ENCODE results near the gene RAD51B.

Gene RAD51B

DNA sequence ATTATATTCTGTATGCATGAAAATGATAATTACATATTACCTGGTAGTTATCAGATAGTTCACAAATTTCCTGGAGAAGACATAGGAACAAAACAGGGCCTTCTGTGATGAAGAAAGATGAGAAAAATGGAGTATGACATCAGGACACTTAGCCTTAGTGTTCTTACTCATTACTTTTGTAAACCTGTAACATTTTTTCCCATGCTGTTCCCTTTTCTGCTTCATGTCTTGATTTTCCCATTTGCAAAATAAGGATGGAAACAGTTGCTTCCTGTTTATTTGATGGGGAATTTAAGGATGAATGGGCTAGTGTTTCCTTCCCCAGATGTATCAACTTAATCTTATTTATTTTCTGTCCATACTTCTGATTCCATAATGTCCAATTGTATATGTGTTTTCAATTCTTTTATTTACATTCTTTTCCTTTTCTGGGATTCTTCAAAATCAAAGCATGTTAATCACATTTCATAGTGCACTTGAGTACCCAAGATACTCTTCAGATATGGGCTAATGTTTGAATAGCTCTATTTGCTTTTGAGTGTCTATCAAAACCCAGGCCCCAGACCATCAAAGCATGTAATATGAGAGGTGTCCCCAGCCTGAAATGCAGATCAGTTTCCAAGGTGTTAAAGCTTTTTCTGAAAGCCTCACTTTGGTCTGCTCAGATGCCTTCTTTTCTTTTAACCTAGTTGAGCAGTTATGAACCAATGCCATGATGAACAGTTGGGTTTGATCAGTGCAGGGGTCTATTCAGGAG lies 260.5 kb downstream of the RAD51B start:
- DNase-seq (ENCODE audit: low read depth): no peak

DNA sequence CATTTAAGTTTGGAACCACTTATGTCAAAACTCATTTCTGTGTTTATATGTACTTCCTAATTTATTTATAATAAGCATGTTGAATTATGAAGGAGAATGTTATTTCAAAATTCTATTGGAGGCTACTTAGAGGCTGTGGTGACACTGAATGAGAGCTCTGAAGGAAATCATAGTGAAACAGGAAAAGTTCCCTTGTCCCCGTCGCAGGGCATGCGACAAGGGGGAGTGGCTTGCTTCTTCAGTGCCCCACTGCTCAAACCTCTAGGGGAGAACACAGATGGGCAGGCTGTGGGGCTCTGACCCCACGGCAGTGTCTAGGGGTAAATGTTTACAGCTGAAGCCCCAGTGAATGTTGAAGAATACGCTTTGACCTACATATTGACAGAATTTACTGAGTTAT lies 261.9 kb downstream of the RAD51B start:
- no peak for DNase-seq (ENCODE audit: low read depth)

DNA sequence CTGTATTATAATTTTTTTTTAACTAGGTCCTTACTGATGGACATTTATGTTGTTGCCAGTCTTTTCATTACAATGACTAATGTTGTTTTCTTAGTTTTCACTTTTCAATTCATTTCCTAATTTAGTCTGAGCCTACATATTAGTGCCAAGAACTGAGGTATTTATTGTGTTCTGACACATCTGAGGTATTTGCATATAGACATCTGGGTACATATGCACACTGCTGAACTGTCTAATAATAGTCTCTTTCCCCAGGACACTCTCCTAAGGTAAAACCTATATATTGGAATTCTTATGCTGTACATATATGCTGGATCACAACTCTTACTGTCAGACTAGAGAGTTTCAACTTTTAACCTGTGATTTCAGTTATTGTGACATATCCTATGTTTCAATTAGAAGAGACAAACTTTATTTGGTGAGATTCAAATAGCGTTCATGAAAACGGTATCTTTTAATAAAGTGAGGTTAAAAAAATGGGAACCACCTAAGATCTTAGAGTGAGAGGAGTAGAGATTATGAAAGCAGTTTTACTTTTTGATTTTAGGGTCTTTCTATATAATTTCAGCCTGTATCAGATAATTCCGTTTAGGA lies 263.2 kb downstream of the RAD51B start:
- DNase-seq (ENCODE audit: low read depth): no peak

DNA sequence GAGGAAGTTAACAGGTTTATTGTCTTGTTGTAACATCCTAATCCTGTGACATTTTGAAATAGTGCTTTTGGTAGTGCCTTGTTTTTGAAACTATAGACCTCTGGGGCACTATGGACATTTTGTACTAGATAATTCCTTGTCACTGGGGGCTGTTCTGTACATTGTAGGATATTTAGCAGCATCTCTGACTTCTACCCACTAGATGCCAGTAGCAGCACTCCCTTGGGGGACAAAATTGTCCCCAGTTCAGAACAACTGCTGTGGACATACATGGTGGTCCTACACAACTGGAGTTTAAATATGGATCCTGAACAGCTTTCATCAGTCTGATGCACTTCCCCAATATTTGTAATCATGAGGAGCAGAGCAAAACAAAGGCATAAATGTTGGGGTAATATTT lies 264.7 kb downstream of the RAD51B start:
- DNase-seq (ENCODE audit: low read depth): peak; percentile 47

DNA sequence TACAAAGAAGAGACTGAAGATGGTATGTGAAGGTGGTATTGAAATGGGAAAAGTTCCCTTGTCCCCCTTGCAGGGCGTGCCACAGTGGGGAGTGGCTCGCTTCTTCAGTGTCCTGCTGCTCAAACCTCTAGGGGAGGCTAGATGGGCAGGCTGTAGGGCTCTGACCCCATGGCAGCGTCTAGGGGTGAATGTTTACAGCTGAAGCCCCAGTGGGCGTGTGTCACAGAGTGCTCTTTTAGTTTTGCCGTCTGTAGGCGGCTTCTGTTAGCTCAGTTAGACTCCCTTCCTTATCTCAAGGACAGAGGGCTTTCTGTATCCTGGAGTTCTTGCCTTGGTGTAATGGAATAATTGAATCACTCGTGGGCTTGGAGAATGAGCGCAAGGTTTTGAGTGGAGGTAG lies 266.2 kb downstream of the RAD51B start:
- DNase-seq (ENCODE audit: low read depth): no peak

DNA sequence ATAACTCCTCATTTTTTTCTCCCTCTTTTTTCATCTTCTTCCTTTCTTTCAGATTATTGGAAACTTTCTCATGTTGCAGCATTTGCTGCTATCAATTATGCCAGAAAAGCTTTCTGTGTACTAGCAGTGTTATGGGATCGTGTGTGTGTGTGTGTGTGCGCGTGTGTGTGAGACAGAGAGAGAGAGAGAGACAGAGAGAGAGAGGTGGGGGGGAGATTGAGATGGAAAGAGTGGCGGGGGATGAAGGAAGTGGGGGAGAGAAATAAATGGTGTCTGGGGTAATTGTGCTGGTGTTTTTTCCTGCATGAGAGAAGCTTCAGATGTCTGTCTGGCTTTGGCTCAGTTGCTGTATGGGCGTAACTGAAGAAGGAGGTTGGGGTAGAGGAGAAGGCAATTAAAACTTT lies 268.9 kb downstream of the RAD51B start:
- DNase-seq (ENCODE audit: low read depth): no peak

DNA sequence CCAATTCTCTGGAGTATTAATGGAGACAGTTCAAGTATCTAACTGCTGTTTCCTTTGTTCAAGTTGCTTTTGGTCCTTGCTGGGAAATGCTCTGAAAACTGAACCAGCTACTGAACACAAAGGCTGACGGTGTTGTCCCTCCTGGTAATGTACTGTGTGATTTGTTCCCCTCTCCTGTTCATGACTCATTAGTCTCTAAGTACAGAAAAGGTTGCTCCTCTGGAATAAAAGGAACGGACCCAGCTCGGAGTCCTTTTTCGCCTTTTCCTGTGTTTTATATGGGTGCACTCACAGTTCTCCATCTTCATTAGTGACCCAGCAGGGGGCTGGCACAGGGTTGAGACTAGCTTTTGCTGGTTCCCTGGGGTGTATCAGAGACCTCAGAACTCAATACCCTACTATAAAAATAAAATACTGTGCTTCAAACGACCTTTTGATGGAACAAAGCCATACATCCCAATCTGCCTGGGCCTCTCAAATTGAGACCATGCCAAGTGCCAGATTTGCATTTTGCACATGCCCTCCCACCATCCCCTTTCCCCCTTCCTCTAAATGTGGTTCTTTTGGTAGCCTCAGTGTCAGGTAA lies 269.7 kb downstream of the RAD51B start:
- no peak for DNase-seq (ENCODE audit: low read depth)

DNA sequence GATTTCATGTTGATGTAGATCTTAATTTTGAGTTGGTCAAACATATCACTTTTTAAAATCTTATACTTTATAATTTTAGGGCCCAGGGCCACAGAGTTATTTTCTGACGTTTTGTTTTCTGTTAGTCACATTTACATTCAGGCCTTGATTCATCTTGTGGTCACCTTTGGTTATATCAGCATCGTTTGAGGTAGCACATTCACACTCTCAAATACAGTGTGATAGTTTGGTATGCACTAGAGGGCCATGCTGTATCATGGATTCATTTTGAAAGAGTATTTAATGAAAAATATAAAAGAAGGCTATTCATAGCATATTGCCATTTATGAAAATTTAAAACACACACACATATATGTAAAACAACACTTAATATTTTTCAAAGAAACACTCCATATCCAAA lies 274.6 kb downstream of the RAD51B start:
- peak; percentile 66 for DNase-seq (ENCODE audit: low read depth)

DNA sequence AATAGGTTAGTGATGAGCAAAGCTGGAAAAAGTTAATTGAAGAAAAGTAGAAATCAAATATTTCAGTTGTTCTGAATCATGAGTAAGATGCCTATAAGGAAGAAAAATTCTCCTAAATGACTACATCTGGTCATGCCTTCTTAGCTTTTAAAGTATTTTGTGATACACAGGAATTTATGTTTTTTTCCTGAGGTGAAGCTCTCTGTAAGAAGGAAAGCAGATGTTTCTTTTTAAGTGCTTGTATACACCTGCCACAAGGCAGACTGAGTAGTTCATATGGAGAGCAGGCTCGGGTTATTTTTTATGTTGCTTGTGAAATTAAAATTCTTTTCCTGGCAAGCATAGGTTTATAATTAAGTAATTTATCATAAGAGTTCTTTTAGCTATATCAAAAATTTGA lies 275.2 kb downstream of the RAD51B start:
- peak; percentile 7 for DNase-seq (ENCODE audit: low read depth)

DNA sequence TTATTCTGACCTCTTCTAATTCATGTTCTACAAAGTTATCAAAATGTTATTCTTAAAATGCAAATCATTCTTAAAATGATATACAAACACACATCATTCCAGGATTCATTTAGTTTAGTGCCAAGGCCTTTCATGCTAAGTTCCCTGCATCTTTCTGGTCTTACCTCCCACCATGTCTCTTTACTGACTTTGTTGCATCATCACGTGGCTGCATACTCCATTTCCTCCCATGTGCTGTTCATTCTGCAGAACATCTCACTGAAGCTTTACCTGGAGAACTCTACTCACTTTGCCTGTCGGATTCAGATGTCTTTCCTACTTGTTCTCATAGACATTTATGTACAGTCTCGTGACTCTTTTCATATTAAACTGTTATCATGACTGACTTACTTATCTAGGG lies 278.1 kb downstream of the RAD51B start:
- DNase-seq (ENCODE audit: low read depth): no peak

DNA sequence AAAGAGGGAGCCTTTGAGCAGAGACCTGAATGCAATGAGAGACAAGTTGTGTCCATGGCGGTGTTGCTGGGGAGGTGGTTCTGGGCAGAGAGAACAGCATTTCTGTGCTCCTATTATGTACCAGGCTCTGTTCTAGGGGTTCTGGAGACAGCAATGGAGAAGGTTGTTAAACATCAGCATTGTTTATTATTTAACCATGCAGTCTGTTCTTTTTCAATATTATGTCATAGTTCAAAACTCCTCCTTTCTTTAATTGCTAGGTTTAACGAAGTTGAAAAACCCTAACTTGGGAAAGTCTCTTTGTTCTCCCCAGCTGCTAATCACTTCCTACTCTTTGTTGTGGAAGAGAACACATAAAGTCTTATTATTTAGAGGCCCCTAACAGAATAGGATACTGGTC lies 279.3 kb downstream of the RAD51B start:
- no peak for DNase-seq (ENCODE audit: low read depth)

DNA sequence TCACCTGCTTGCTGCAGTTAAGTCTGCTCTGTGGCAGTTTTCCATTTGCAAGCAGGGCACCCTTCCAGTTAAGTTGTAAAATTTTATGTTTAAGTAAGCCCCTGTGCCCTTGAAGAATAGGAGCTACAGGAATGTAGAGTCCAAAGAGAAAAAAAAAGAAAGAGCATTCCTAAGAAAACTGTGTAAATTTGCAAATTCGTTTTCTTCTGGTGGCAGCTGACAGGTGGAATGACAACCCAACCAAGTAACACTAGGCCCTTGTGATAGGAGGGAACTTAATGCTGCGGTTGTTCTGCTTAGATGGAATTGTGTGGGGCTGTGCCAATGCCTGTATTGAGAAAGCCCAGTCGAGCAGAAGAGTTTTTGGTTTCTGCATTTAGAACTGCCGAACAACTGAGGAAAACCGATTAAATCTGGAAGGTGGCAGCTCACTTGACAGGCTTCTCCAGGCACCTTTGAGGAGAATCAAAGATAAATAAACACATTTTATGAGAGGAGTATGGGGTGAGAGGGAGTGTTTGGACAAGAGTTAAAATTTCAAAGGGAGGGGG lies 280.0 kb downstream of the RAD51B start:
- DNase-seq (ENCODE audit: low read depth): no peak

DNA sequence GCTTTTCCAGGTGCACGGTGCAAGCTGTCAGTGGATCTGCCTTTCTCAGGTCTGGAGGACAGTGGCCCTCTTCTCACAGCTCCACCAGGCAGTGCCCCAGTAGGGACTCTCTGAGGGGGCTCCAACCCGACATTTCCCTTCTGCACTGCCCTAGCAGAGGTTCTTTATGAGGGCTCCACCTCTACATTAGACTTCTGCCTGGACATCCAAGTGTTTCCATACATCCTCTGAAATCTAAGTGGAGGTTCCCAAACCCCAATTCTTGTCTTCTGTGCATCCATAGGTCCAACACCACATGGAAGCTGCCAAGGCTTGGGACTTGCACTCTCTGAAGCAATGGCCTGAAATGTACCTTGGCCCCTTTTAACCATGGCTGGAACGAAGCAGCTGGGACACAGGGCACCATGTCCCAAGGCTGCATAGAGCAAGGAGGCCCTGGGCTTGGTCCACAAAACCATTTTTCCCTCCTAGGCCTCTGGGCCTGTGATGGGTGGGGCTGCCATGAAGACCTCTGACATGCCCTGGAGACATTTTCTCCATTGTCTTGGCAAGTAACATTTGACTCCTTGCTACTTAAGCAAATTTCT lies 282.2 kb downstream of the RAD51B start:
- DNase-seq (ENCODE audit: low read depth): peak; percentile 23

DNA sequence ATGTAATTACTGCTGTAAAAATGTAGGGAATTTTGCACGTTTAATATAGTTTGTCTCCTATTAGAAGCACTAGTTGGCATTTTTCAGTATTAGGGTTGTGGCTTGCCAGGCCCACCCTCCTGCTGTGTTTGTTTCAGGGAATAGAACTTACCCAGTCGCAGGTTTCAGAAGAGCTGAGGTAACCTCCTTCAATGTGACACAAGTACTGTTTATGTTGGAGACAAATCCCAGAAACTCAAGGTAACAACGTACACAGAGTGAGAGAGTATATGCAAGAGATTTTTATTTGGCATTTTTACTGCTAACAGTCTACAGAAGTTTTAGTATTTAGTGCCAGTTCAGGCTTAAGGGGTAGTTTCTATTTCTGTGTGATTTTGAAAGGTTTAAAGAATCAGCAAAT lies 284.3 kb downstream of the RAD51B start:
- DNase-seq (ENCODE audit: low read depth): no peak

DNA sequence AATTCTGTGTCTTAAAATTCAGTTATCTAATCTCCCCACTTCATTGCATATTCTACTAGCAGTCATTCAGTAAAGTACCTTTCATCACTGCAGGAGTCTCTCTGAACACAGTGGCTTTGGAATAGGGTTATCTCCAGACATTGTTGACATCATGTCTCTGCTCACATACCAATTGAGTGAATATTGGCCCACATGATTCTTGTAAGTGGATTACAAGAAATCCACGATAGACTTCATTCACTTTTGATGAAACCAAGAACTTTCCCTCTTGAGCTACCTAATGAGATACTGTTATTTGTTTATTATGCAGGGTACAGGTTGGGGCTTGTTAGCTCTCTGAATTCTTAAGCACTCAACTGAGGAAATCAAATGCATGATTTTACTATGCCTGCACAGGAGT lies 284.9 kb downstream of the RAD51B start:
- DNase-seq (ENCODE audit: low read depth): peak; percentile 81

DNA sequence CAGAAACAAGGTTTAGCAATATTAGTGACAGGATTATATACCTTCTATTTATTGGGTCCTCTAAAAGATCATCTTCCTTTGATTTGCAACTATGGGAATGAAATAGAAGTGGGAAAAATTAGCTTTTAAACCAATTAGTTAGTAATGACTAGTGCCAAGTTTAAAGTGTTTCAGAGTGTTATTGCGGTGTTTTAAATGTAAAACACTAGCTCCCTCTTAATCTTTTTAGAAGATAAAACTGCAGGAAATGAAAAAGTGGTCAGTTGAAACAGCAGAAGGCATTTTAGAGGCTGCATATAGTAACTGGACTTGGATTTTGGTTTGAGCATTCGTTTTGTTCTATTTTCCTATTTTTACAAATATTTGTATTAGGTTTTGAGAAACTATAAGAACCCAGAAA lies 286.2 kb downstream of the RAD51B start:
- no peak for DNase-seq (ENCODE audit: low read depth)

DNA sequence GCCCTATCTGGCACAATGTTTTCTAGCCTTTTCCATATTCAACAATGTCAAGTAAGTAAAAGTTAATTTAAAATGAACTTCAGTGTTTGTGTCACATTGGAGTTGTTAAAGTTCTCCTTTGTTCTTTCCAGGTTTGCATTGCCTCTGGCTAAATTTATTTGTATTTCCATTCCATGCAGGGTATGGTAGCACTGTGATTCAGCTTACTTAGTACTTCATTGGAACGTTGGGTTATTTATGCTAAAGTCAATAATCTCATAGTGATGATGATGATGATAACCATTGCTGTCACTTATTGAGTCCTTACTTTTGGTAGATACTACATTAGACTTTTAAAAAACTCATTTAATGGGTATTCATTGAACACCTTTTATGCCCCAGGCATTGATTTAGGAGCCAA lies 286.9 kb downstream of the RAD51B start:
- DNase-seq (ENCODE audit: low read depth): no peak

DNA sequence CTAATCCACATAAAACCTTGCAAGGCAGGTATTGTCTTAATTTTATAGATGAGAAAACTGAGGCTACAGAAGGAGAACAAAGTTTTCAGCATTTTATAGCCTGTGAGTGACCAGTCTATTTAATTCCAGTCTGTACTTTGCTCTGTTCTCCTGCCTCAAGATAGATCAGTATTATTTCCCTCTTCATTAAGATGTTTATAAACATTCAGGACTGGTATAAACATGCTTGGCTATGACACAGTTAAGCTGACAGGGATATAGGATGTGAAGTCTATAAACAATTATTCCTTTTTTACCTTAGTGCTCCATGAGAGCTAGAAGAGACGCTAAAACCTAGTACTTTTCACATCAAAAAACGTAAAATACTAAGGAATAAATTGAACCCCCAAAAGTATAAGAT lies 287.3 kb downstream of the RAD51B start:
- no peak for DNase-seq (ENCODE audit: low read depth)

DNA sequence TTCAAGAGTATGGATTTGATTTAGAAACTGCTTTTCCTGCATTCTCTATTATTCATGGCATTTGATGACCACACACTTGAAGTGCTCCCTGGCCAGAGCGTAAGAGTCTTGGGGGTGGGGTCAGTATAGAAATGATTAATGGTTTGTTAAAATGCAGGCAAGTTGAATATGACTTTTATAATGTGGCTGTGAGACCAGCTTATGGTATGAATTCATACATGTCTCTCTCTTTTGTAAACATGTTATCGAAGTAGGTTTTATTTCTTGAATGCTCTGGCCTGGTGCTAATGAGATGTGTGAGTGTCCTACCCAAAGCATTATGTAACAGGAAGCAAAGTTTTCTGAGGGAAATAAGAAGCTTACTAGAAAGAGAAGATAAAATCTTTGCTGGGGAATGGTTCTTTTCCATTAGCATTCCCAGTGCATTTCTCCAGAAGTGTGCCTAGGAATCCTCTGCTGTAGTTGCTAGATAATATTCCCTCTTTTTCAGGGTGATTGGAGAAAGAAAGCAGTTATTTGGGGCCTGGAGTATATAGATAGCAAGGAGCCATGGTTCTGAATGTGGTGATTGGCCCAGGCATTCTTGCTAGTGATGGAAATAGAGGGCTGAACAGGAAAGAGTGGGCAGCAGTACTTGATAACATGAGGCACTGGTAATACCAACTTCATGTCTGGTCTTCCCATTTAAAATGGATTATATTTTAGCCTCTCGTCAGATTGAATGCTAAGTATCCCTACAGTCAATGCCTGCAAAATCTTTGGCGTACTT lies 289.7 kb downstream of the RAD51B start:
- peak; percentile 43 for DNase-seq (ENCODE audit: low read depth)

DNA sequence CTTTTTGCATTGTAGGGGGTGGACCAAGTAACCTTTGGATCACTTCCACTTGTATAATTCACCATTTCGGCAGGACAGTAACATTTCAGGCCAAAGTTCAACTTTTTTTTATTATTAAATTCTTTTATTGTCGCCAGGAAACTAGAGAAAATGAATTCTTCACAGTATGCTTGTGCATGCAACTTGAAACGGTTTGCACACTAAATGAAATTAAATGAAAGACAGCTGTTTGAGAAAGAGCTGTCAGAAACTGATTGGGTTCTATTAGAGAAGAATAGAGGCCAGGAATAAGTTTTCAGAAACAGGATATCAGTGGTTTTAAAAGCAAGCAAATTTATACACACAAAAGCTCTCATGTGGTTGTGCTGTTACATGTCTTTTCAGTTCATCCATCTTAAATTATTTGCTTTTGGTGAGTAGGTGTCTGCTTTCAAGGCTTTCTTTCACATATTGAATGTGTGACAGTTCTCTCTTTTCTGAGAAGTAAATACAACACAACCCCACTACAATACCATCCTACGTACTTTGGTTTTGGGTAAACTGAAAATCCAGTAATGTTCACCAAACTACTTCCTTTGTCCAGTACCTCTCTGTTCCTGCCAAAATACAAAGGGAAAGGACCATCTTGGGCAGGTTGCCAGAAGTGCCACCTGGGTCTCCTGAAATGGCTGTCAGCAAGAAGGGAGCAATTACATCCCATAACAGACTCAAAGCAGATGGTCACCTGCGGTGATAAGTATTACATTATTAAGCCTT lies 291.7 kb downstream of the RAD51B start:
- DNase-seq (ENCODE audit: low read depth): no peak

DNA sequence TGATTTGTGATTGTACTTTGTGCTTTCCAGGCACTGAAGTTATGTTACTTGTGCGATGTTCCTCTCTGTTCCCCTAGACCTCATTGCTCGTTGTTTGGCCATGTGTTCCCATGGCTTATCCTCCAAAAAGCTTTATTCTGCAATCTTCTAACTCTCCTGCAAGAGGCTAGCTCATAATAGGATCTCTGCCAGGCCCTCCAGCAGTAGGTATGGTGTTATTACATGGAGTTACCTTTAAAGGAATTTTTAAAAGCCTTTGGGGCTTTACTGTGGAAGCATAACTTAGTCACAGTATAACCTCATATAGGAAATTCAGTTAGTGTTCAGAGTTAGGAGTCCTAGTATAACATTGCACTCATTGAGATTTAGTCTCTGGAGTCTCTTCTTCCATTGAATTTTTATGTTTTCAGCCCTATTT lies 292.3 kb downstream of the RAD51B start:
- DNase-seq (ENCODE audit: low read depth): no peak
